Measurements from ENCODE around the gene CAND2.

The CAND2 gene

DNA sequence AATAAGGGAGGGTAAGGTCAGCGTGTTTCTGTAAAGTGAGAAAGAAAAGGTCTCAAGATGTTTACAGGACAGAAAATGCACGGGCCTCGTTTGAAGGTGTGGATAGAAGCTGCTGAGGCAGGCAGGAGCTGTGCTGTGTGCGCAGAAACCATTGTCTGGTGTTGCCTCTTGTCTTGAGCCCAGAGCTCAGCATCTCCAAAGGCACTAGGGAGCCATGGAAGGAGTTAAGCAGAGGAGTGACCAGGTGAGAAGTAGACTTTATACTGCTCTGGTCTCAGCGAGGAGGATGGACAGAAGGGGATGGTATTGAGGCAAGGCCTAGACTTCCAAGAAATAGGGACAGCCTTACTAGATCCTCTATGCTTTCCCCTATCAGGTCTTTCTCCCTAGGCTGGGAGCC is 13.0 kb downstream of the CAND2 start:
- no peak for FAIRE-seq
- DNase-seq (ENCODE audit: insufficient read length): no peak
- TF ChIP-seq POLR2AphosphoS5 (IDR thresholded peaks at IDR 0.05; ENCODE audit: low read depth, low read length): no peak

DNA sequence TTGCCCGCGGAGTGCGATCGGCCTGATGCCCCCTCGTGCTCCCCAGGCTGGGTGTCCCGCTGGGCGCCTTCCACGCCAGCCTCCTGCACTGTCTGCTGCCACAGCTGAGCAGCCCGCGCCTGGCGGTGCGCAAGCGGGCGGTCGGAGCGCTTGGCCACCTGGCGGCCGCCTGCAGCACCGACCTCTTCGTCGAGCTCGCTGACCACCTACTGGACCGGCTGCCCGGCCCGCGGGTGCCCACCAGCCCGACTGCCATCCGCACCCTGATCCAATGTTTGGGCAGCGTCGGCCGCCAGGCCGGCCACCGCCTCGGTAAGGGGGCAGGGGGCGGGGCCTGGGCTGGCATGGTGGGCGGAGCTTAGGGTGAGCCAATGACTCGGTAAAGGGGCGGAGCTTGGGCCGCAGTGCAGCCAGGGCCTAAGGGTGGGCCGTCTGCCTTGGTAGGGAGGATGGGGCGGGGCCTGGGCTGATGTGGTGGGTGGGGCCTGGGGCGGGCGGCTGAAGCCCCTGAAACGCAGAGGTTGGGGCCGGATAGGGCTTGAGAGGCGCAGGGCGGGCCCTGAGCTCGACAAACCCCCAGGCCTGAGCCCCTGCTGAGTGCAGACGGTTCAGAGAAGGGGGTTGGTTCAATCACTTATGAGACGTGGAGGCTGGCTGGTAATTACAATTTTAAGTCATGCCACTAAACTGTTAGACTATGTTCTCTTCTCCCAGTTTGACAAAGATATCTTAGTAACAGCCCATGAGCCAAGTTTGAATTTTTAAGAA is 13.7 kb downstream of the CAND2 start:
- FAIRE-seq (peak; percentile 95), DNase-seq (ENCODE audit: insufficient read length) (peak; percentile 96)
- TF ChIP-seq POLR2A (IDR thresholded peaks at IDR 0.05; ENCODE audit: low read depth, low read length) (no peak), TAF1 (IDR thresholded peaks at IDR 0.05; ENCODE audit: borderline replicate concordance, low read depth, low read length) (no peak)

DNA sequence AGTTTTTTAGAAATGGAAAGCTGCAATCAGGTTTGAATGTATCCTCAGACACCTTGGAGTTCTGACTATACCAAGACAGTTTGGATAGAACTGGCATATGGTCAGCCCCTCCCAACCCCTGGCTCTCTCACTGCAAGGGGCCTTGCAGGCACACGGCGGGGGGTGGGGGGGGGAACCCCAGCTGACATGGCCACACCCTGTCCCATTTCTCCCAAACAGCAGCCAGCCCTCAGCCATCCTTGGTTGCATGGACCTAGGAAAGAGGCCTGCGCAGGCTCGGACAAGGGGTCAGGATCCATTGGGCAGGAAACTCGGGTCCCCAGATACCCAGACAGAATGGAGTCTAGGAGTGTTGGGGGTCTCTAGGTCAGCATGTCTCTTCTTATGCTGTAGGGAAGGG is 14.5 kb downstream of the CAND2 start:
- no peak for FAIRE-seq
- DNase-seq (ENCODE audit: insufficient read length): no peak
- TF ChIP-seq TAF1 (IDR thresholded peaks at IDR 0.05; ENCODE audit: borderline replicate concordance, low read depth, low read length) (no peak), POLR2AphosphoS5 (IDR thresholded peaks at IDR 0.05; ENCODE audit: low read depth, low read length) (no peak), POLR2A (IDR thresholded peaks at IDR 0.05; ENCODE audit: low read depth, low read length) (no peak)

DNA sequence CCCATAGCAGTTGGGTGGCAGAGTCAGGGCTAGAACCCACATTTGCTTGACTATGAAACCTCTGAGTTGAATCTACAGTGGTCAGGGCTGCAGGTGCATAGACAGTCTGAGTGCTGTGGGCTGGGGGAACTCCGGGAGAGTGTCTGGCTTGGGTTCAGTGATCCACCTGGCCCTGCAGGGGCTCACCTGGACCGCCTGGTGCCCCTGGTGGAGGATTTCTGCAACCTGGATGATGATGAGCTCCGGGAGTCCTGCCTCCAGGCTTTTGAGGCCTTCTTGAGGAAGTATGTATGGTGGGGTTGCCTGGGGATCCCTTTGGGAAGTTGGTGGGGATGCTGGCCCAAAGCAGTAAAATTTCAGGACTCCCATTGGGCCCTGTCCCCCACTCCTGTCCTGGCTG is 16.3 kb downstream of the CAND2 start:
- TF ChIP-seq TAF1 (IDR thresholded peaks at IDR 0.05; ENCODE audit: borderline replicate concordance, low read depth, low read length): no peak
- TF ChIP-seq POLR2A (IDR thresholded peaks at IDR 0.05; ENCODE audit: low read depth, low read length): no peak
- TF ChIP-seq POLR2AphosphoS5 (IDR thresholded peaks at IDR 0.05; ENCODE audit: low read depth, low read length): no peak
- FAIRE-seq: no peak
- no peak for DNase-seq (ENCODE audit: insufficient read length)

DNA sequence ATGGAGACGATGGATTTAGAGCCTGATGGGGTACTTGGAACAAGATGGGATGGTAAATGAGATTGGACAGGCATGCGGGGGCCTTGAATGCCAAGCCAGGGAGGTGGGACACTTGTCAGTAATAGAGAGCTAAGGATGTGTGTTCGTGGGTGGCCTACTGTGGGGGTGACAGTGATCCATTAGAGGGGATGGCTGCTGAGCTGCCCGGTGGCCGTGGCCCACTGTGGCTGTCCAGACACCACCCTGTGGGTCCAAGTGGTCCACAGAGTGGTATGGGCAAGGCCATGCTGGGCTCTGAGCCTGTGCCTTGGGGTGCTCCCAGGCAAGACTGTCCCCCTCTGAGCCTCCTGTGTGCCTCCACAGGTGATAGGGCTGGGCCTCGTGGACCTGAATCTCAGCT is 17.5 kb downstream of the CAND2 start:
- DNase-seq (ENCODE audit: insufficient read length) (no peak), FAIRE-seq (no peak)
- TF ChIP-seq POLR2AphosphoS5 (IDR thresholded peaks at IDR 0.05; ENCODE audit: low read depth, low read length): no peak
- TF ChIP-seq POLR2A (IDR thresholded peaks at IDR 0.05; ENCODE audit: low read depth, low read length): no peak
- TF ChIP-seq TAF1 (IDR thresholded peaks at IDR 0.05; ENCODE audit: borderline replicate concordance, low read depth, low read length): no peak

DNA sequence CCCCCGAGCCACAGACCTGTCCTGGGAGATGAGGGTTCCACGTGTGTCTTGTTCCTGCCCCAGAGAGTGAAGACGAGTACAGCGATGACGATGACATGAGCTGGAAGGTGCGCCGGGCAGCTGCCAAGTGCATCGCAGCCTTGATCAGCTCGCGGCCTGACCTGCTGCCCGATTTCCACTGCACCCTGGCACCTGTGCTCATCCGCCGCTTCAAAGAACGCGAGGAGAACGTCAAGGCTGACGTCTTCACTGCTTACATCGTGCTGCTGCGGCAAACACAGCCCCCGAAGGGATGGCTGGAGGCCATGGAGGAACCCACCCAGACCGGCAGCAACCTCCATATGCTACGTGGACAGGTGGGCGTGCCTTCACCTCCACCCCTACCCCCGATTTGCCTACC is 18.6 kb downstream of the CAND2 start:
- no peak for TF ChIP-seq TAF1 (IDR thresholded peaks at IDR 0.05; ENCODE audit: borderline replicate concordance, low read depth, low read length)
- TF ChIP-seq POLR2A (IDR thresholded peaks at IDR 0.05; ENCODE audit: low read depth, low read length): no peak
- TF ChIP-seq POLR2AphosphoS5 (IDR thresholded peaks at IDR 0.05; ENCODE audit: low read depth, low read length): no peak
- DNase-seq (ENCODE audit: insufficient read length) (no peak), FAIRE-seq (no peak)

DNA sequence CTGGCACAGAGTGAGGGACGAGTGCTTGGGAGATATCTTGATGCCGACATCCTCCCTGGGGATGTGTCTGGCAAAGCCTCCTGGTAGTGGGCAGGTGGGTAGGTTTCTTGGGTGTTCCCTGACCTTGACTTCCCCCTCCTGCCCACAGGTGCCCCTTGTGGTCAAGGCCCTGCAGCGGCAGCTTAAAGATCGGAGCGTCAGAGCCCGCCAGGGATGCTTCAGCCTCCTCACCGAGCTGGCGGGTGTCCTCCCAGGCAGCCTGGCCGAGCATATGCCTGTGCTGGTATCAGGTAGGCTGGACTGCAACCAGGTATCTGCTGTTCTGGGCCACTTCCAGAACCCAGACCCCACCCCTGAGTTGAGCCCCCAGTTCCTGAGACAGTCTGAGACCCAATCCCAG is 19.2 kb downstream of the CAND2 start:
- TF ChIP-seq POLR2AphosphoS5 (IDR thresholded peaks at IDR 0.05; ENCODE audit: low read depth, low read length): no peak
- no peak for TF ChIP-seq TAF1 (IDR thresholded peaks at IDR 0.05; ENCODE audit: borderline replicate concordance, low read depth, low read length)
- TF ChIP-seq POLR2A (IDR thresholded peaks at IDR 0.05; ENCODE audit: low read depth, low read length): no peak
- no peak for FAIRE-seq
- DNase-seq (ENCODE audit: insufficient read length): no peak

DNA sequence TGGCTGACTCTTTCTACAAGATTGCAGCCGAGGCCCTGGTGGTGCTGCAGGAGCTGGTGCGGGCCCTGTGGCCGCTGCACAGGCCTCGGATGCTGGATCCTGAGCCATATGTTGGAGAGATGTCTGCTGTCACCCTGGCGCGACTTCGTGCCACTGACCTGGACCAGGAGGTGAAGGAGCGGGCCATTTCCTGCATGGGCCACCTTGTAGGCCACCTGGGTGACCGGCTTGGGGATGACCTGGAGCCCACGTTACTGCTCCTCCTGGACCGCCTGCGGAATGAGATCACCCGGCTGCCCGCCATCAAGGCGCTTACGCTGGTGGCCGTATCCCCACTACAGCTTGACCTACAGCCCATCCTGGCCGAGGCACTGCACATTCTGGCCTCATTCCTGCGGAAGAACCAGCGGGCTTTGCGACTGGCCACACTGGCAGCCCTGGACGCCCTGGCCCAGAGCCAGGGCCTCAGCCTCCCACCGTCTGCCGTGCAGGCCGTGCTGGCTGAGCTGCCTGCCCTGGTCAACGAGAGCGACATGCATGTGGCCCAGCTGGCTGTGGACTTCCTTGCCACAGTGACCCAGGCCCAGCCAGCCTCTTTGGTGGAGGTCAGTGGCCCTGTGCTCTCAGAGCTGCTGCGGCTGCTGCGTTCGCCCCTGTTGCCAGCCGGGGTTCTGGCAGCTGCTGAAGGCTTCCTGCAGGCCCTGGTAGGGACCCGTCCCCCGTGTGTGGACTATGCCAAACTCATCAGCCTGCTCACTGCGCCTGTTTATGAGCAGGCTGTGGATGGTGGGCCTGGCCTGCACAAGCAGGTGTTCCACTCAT is 20.3 kb downstream of the CAND2 start:
- no peak for FAIRE-seq
- DNase-seq (ENCODE audit: insufficient read length): no peak
- TF ChIP-seq POLR2AphosphoS5 (IDR thresholded peaks at IDR 0.05; ENCODE audit: low read depth, low read length) (no peak), TAF1 (IDR thresholded peaks at IDR 0.05; ENCODE audit: borderline replicate concordance, low read depth, low read length) (no peak), POLR2A (IDR thresholded peaks at IDR 0.05; ENCODE audit: low read depth, low read length) (no peak)

DNA sequence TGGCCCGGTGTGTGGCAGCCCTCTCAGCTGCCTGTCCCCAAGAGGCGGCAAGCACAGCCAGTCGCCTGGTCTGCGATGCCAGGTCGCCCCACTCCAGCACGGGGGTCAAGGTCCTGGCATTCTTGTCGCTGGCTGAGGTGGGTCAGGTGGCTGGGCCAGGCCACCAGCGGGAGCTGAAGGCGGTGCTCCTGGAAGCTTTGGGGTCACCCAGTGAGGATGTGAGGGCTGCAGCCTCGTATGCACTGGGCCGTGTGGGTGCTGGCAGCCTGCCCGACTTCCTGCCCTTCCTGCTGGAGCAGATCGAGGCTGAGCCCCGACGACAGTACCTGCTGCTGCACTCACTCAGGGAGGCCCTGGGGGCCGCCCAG is 20.8 kb downstream of the CAND2 start:
- FAIRE-seq (no peak), DNase-seq (ENCODE audit: insufficient read length) (no peak)
- TF ChIP-seq TAF1 (IDR thresholded peaks at IDR 0.05; ENCODE audit: borderline replicate concordance, low read depth, low read length) (no peak), POLR2AphosphoS5 (IDR thresholded peaks at IDR 0.05; ENCODE audit: low read depth, low read length) (no peak), POLR2A (IDR thresholded peaks at IDR 0.05; ENCODE audit: low read depth, low read length) (no peak)

DNA sequence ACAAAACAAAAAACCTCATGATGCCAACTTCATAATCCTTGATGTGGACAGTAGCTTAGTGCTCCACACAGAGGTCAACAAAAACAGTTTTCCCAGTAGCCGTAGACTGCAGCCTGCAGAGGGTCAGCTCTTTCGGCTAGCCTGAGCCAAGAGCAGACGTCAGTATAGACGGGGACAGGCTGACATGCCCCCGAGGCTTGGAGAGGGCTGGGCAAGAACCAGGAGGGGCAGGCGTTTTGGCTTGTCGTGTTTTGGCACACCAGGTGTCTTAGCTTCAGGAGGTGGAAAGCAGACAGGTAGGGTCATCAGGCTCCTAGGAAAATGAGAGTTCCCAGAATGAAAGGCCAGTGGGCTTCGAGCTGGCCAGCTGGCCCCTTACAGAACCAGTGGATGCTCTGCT is 21.8 kb downstream of the CAND2 start:
- FAIRE-seq (no peak), DNase-seq (ENCODE audit: insufficient read length) (no peak)
- TF ChIP-seq POLR2A (IDR thresholded peaks at IDR 0.05; ENCODE audit: low read depth, low read length): no peak

DNA sequence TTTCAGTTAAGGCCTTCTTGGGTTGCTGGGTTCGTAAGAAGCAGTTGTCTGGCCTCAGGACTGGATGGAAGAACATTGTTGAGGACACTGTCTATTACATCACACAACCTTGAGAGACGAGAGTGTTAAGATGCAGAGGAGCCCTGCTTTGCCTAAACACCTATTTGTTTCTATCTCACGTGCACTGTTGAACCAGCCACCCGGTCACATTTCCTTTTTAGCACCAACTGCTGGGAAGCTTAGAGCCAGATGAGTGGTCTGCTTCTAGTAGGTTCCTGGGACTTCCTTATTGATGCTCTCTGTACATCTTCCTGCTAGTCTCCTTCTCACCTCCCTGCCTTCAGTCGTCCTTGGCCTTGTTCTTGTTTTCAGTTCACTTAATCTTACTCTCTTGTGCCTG is 22.3 kb downstream of the CAND2 start:
- TF ChIP-seq POLR2AphosphoS5 (IDR thresholded peaks at IDR 0.05; ENCODE audit: low read depth, low read length) (no peak), POLR2A (IDR thresholded peaks at IDR 0.05; ENCODE audit: low read depth, low read length) (no peak), TAF1 (IDR thresholded peaks at IDR 0.05; ENCODE audit: borderline replicate concordance, low read depth, low read length) (no peak)
- DNase-seq (ENCODE audit: insufficient read length) (no peak), FAIRE-seq (peak; percentile 46)

DNA sequence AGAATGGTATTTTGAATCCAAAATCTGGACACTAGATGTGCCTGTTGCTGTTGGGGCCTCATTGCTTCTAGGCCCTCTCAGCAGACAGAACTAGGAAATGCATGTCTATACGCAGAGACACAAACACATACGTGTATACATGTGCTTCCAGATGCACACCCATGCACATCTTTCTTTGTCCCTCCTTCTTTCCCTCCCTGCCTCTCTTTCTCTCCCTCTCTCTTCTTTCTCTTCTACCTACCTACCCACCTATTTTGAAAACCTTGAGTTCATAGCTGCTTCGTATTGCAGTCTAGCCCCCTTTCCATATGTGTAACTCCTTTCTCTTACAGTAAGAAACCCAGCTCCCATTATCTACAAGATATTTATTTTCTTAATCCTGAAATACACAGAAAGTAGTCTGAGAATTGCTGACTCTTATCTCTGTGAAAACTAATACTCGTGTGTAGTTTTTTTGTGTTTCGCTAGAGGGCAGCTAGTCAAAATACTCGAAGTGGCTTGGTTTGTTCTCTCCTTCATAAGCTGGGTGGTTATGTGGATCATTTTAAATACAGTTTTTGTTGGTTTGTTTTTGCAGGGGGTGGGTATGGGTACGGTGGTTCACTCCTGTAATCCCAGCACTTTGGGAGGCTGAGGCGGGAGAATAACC is 26.4 kb downstream of the CAND2 start:
- FAIRE-seq (no peak), DNase-seq (ENCODE audit: insufficient read length) (no peak)
- TF ChIP-seq POLR2A (IDR thresholded peaks at IDR 0.05; ENCODE audit: low read depth, low read length): no peak
- TF ChIP-seq POLR2AphosphoS5 (IDR thresholded peaks at IDR 0.05; ENCODE audit: low read depth, low read length): no peak
- TF ChIP-seq TAF1 (IDR thresholded peaks at IDR 0.05; ENCODE audit: borderline replicate concordance, low read depth, low read length): no peak

All from GM12892 (cell line).